ENCODE data around the gene SLC6A18. TPM values are rescaled to one million over a fixed set of nuclear protein-coding genes. Genes with fewer than 3 reads are reported as not detected.
"Not testable (repeated sequence)": the region's sequence is repeated elsewhere in the genome, so short reads cannot be mapped to it uniquely, and the experiment has no call there.

Gene SLC6A18
- total RNA-seq, 1 experiment from 2014 or later = not detected

- H3K27me3 ChIP-seq (ENCODE audit: low read length) = no peaks in the 10 kb centered on the region
- H3K4me1 ChIP-seq (ENCODE audit: low read length) = no peaks in the 10 kb centered on the region
- H2AFZ ChIP-seq (ENCODE audit: low read length) = no peak overlapping the region
Observed at GRCh38 chr5:1261643-1262042, 36.5 kb downstream of the SLC6A18 start.

GRCh38 chr5:1262381-1262780 lies 37.2 kb downstream of the SLC6A18 start:
- no peak overlapping the region for H2AFZ ChIP-seq (ENCODE audit: low read length)
- DNase-seq = no peak
- no peak overlapping the region for H3K27ac ChIP-seq (ENCODE audit: low read length)
- no peaks in the 10 kb centered on the region for H3K9me2 ChIP-seq (replicated peaks; ENCODE audit: insufficient read depth, low read length)
- no peak overlapping the region for H3K9ac ChIP-seq (ENCODE audit: low read length)
- no peaks in the 10 kb centered on the region for H3K36me3 ChIP-seq (ENCODE audit: insufficient read depth, low read length)
- no peaks in the 10 kb centered on the region for H3K9me3 ChIP-seq (ENCODE audit: low read length)
- no peaks in the 10 kb centered on the region for H3K79me2 ChIP-seq (ENCODE audit: low read length)
- H3K4me2 ChIP-seq (ENCODE audit: low read depth, low read length, poor library complexity, severe bottlenecking) = no peak overlapping the region
- no peak overlapping the region for H3K4me3 ChIP-seq (ENCODE audit: low read length)
- no peaks in the 10 kb centered on the region for H3K4me1 ChIP-seq (ENCODE audit: low read length)
- H4K20me1 ChIP-seq (ENCODE audit: insufficient read depth, low read depth, low read length) = no peaks in the 10 kb centered on the region
- no peaks in the 10 kb centered on the region for H3K27me3 ChIP-seq (ENCODE audit: low read length)

More at GRCh38 chr5:1261643-1262042, 36.5 kb downstream of the SLC6A18 start:
- H3K9ac ChIP-seq (ENCODE audit: low read length) = no peak overlapping the region
- H3K27ac ChIP-seq (ENCODE audit: low read length) = no peak overlapping the region
- no peaks in the 10 kb centered on the region for H3K9me3 ChIP-seq (ENCODE audit: low read length)
- H4K20me1 ChIP-seq (ENCODE audit: insufficient read depth, low read depth, low read length) = no peaks in the 10 kb centered on the region
- DNase-seq = no peak
- H3K4me2 ChIP-seq (ENCODE audit: low read depth, low read length, poor library complexity, severe bottlenecking) = no peak overlapping the region
- H3K79me2 ChIP-seq (ENCODE audit: low read length) = no peaks in the 10 kb centered on the region
- H3K4me3 ChIP-seq (ENCODE audit: low read length) = no peak overlapping the region
- no peaks in the 10 kb centered on the region for H3K9me2 ChIP-seq (replicated peaks; ENCODE audit: insufficient read depth, low read length)
- no peaks in the 10 kb centered on the region for H3K36me3 ChIP-seq (ENCODE audit: insufficient read depth, low read length)

DNA sequence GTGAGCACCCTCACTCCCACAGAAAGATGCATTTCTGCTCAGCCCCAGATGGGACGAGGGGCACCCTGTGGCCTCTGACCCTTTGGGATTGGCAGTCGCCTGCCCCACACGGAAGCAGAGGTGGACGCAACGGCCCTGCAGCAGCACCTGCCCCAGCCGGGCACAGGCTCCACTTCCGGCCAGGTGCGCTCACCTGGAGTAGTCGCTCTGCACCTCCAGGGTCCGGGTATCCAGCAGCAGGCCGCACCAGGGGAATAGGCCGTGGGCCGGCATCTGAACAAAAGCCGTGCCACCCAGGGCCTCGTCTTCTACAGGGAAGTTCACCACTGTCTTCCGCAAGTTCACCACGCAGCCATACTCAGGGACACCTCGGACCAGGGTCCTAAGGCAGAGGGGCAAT lies 39.0 kb downstream of the SLC6A18 start:
- DNase-seq = no peak
- H3K36me3 ChIP-seq (ENCODE audit: insufficient read depth, low read length) = no peaks in the 10 kb centered on the region
- no peak overlapping the region for H3K9ac ChIP-seq (ENCODE audit: low read length)
- no peaks in the 10 kb centered on the region for H4K20me1 ChIP-seq (ENCODE audit: insufficient read depth, low read depth, low read length)
- H3K79me2 ChIP-seq (ENCODE audit: low read length) = no peaks in the 10 kb centered on the region
- no peaks in the 10 kb centered on the region for H3K9me2 ChIP-seq (replicated peaks; ENCODE audit: insufficient read depth, low read length)
- no peak overlapping the region for H3K4me3 ChIP-seq (ENCODE audit: low read length)
- no peaks in the 10 kb centered on the region for H3K27me3 ChIP-seq (ENCODE audit: low read length)
- no peak overlapping the region for H3K27ac ChIP-seq (ENCODE audit: low read length)
- H3K4me2 ChIP-seq (ENCODE audit: low read depth, low read length, poor library complexity, severe bottlenecking) = no peak overlapping the region
- H3K9me3 ChIP-seq (ENCODE audit: low read length) = no peaks in the 10 kb centered on the region
- no peak overlapping the region for H2AFZ ChIP-seq (ENCODE audit: low read length)
- H3K4me1 ChIP-seq (ENCODE audit: low read length) = no peaks in the 10 kb centered on the region

GRCh38 chr5:1265026-1265425 lies 39.8 kb downstream of the SLC6A18 start:
- no peak overlapping the region for H3K4me3 ChIP-seq (ENCODE audit: low read length)

DNA sequence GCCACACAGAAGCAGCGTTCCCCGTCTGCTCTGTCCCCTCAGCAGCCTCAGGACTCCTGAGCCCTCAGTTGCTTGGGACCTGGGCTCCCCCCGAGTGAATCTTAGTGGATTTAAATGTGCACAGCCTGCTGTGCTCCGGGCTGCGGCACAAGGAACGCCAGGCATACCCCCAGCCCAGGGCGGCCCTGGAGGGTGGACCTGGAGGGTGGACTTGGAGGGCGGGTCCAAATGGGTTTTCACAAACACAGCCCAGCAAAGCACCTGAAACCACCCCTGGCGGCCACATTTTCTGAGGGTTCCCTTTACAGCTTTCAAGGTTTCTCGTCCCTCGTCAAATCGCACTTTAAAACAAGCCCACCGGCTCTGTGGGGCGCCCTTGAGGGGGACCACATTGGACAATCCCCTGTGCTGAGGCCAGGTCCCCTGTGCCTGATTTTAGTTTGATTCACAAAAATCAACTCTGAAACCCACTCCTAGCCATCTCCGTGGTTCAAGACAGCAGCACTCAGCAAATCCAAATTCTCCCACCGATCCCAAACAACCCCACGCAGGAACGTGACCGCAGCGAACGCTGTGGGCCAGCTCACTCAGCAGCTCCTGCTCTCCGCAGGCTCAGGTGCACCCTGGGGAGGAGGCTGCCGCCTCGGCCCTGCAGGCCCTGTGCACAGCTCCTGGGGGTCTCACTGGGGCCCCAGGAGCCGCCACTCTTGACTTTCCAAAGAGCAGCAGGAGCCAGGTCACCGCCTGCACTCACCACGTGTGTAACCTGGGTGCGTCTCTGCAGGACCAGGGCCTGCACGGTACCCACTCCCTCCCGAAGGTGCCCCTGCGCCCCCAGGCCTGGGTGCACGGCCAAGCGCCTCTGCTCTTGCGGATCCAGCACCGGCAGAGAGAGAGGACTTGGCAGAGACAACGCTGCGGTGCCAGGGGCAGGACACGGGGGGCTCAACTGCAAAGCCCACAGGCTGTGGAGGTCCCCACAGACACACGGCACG lies 40.6 kb downstream of the SLC6A18 start:
- no peak overlapping the region for H3K4me3 ChIP-seq (ENCODE audit: low read length)
- H3K9ac ChIP-seq (ENCODE audit: low read length) = no peak overlapping the region
- no peaks in the 10 kb centered on the region for H3K9me2 ChIP-seq (replicated peaks; ENCODE audit: insufficient read depth, low read length)
- no peak overlapping the region for H3K4me2 ChIP-seq (ENCODE audit: low read depth, low read length, poor library complexity, severe bottlenecking)
- no peak overlapping the region for H2AFZ ChIP-seq (ENCODE audit: low read length)
- no peak overlapping the region for H3K27ac ChIP-seq (ENCODE audit: low read length)
- H3K79me2 ChIP-seq (ENCODE audit: low read length) = no peaks in the 10 kb centered on the region
- no peak for DNase-seq
- H4K20me1 ChIP-seq (ENCODE audit: insufficient read depth, low read depth, low read length) = no peaks in the 10 kb centered on the region
- H3K4me1 ChIP-seq (ENCODE audit: low read length) = no peaks in the 10 kb centered on the region
- H3K36me3 ChIP-seq (ENCODE audit: insufficient read depth, low read length) = no peaks in the 10 kb centered on the region
- H3K9me3 ChIP-seq (ENCODE audit: low read length) = no peaks in the 10 kb centered on the region
- no peaks in the 10 kb centered on the region for H3K27me3 ChIP-seq (ENCODE audit: low read length)

More at GRCh38 chr5:1265026-1265425, 39.8 kb downstream of the SLC6A18 start:
- DNase-seq = no peak
- H3K9me2 ChIP-seq (replicated peaks; ENCODE audit: insufficient read depth, low read length) = no peaks in the 10 kb centered on the region
- H3K4me2 ChIP-seq (ENCODE audit: low read depth, low read length, poor library complexity, severe bottlenecking) = no peak overlapping the region
- H3K27me3 ChIP-seq (ENCODE audit: low read length) = no peaks in the 10 kb centered on the region
- no peaks in the 10 kb centered on the region for H3K79me2 ChIP-seq (ENCODE audit: low read length)
- no peak overlapping the region for H3K9ac ChIP-seq (ENCODE audit: low read length)
- no peaks in the 10 kb centered on the region for H3K36me3 ChIP-seq (ENCODE audit: insufficient read depth, low read length)
- H4K20me1 ChIP-seq (ENCODE audit: insufficient read depth, low read depth, low read length) = no peaks in the 10 kb centered on the region
- no peak overlapping the region for H3K27ac ChIP-seq (ENCODE audit: low read length)
- H3K9me3 ChIP-seq (ENCODE audit: low read length) = no peaks in the 10 kb centered on the region
- no peaks in the 10 kb centered on the region for H3K4me1 ChIP-seq (ENCODE audit: low read length)
- no peak overlapping the region for H2AFZ ChIP-seq (ENCODE audit: low read length)

DNA sequence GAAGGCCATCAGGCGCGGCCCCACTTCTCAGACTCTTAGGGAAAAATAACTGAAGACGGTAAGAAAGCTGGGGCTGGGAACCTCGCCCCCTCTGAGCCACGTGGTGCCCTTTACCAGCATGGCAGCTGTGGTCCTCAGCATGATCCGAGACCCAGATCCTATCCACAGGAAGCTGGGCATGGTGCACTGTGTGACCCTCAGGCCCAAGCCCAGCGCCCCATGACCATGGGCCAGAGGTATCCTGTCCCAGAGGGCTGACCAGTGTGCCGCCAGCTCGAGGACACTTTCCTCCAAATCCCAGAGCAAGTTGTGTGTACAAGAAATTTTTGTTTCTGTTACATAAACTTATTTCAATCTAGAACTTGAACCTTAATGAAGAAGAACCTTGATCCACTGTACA lies 41.6 kb downstream of the SLC6A18 start:
- Histone ChIP-seq H3K27me3 (ENCODE audit: low read length) (no peaks in the 10 kb centered on the region), H3K4me2 (ENCODE audit: low read depth, low read length, poor library complexity, severe bottlenecking) (no peak overlapping the region), H3K9ac (ENCODE audit: low read length) (no peak overlapping the region), H3K36me3 (ENCODE audit: insufficient read depth, low read length) (no peaks in the 10 kb centered on the region), H3K4me1 (ENCODE audit: low read length) (no peaks in the 10 kb centered on the region), H3K9me3 (ENCODE audit: low read length) (no peaks in the 10 kb centered on the region), H3K9me2 (replicated peaks; ENCODE audit: insufficient read depth, low read length) (no peaks in the 10 kb centered on the region), H3K4me3 (ENCODE audit: low read length) (no peak overlapping the region), H3K27ac (ENCODE audit: low read length) (no peak overlapping the region), H4K20me1 (ENCODE audit: insufficient read depth, low read depth, low read length) (no peaks in the 10 kb centered on the region), H2AFZ (ENCODE audit: low read length) (no peak overlapping the region), H3K79me2 (ENCODE audit: low read length) (no peaks in the 10 kb centered on the region)
- no peak for DNase-seq

DNA sequence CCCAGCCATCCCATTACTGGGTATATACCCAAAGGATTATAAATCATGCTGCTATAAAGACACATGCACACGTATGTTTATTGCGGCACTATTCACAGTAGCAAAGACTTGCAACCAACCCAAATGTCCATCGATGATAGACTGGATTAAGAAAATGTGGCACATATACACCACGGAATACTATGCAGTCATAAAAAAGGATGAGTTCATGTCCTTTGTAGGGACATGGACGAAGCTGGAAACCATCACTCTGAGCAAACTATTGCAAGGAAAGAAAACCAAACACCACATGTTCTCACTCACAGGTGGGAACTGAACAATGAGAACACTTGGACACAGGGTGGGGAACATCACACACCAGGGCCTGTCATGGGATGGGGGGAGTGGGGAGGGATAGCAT lies 42.3 kb downstream of the SLC6A18 start:
- not testable (repeated sequence) for H3K79me2 ChIP-seq (ENCODE audit: low read length); H3K9me3 ChIP-seq (ENCODE audit: low read length); H3K27ac ChIP-seq (ENCODE audit: low read length); DNase-seq; H3K9me2 ChIP-seq (replicated peaks; ENCODE audit: insufficient read depth, low read length); H3K4me1 ChIP-seq (ENCODE audit: low read length); H3K9ac ChIP-seq (ENCODE audit: low read length); H3K36me3 ChIP-seq (ENCODE audit: insufficient read depth, low read length); H3K4me3 ChIP-seq (ENCODE audit: low read length); H4K20me1 ChIP-seq (ENCODE audit: insufficient read depth, low read depth, low read length); H3K27me3 ChIP-seq (ENCODE audit: low read length); H3K4me2 ChIP-seq (ENCODE audit: low read depth, low read length, poor library complexity, severe bottlenecking); H2AFZ ChIP-seq (ENCODE audit: low read length)

DNA sequence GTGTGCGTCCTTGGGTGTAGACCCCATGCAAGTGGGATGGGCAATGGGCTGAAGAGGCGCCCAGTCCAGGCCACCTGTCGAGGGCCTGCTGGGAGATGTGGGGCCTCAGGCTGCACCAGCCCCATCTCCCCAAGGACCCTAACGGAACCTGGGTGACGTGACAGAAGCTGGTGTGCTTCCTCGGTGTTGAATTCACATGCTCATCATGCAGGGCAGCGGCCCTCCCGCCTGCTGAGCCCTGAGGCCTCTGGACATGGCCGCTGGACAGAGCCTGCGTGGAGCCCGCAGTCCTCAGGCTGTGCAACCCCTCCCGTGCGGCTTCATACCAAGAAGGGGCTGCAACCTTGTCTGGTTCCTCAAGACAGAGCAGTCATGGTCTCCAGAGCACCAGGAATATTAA lies 42.9 kb downstream of the SLC6A18 start:
- DNase-seq = no peak
- H3K36me3 ChIP-seq (ENCODE audit: insufficient read depth, low read length) = no peaks in the 10 kb centered on the region
- H3K27ac ChIP-seq (ENCODE audit: low read length) = no peak overlapping the region
- no peaks in the 10 kb centered on the region for H3K4me1 ChIP-seq (ENCODE audit: low read length)
- no peak overlapping the region for H3K4me3 ChIP-seq (ENCODE audit: low read length)
- H3K79me2 ChIP-seq (ENCODE audit: low read length) = no peaks in the 10 kb centered on the region
- no peak overlapping the region for H2AFZ ChIP-seq (ENCODE audit: low read length)
- H3K27me3 ChIP-seq (ENCODE audit: low read length) = no peaks in the 10 kb centered on the region
- no peaks in the 10 kb centered on the region for H4K20me1 ChIP-seq (ENCODE audit: insufficient read depth, low read depth, low read length)
- H3K9me3 ChIP-seq (ENCODE audit: low read length) = no peaks in the 10 kb centered on the region
- H3K9me2 ChIP-seq (replicated peaks; ENCODE audit: insufficient read depth, low read length) = no peaks in the 10 kb centered on the region
- H3K4me2 ChIP-seq (ENCODE audit: low read depth, low read length, poor library complexity, severe bottlenecking) = no peak overlapping the region
- H3K9ac ChIP-seq (ENCODE audit: low read length) = no peak overlapping the region

Data from Karpas-422 (cell line).